Osteocyte (in vitro differentiated cells): ENCODE data around the gene PIK3R2. TPM values are rescaled to one million over a fixed set of nuclear protein-coding genes. Genes with fewer than 3 reads are reported as not detected.

Experiments used
- DNase-seq: peaks from one replicate; pipeline ENCODE4 v3.0.0; 2021; ENCODE audit warnings: mixed read lengths; ENCODE audit not compliant: unreplicated experiment; ENCODE audit errors: extremely low spot score
- H3K27ac Mint-ChIP-seq: one replicate; pipeline ENCODE4 v1.8.0; 2021; ENCODE audit warnings: mild to moderate bottlenecking, mixed read lengths; ENCODE audit not compliant: unreplicated experiment
- H3K27me3 Mint-ChIP-seq: one replicate; pipeline ENCODE4 v1.8.0; 2021; ENCODE audit warnings: mixed read lengths; ENCODE audit not compliant: unreplicated experiment
- H3K36me3 Mint-ChIP-seq: one replicate; pipeline ENCODE4 v1.8.0; 2021; ENCODE audit warnings: mixed read lengths; ENCODE audit not compliant: unreplicated experiment
- H3K4me1 Mint-ChIP-seq: one replicate; pipeline ENCODE4 v1.8.0; 2021; ENCODE audit warnings: mixed read lengths; ENCODE audit not compliant: unreplicated experiment
- H3K4me3 Mint-ChIP-seq: one replicate; pipeline ENCODE4 v1.8.0; 2021; ENCODE audit warnings: mild to moderate bottlenecking, moderate library complexity, mixed read lengths; ENCODE audit not compliant: unreplicated experiment
- H3K9me3 Mint-ChIP-seq: one replicate; pipeline ENCODE4 v1.8.0; 2021; ENCODE audit warnings: mixed read lengths; ENCODE audit not compliant: unreplicated experiment
- total RNA-seq: library from RNA; stranded (reverse); gene quantifications from 2 replicates; pipeline ENCODE4 v1.2.1, GENCODE V29; 2021
- TF ChIP-seq, protein P1 (sequence below): fragments of 200-600 bp; sonication (generic); IDR thresholded peaks from 2 replicates; pipeline ENCODE4 v1.5.0; 2021; ENCODE audit warnings: antibody characterized with exemption, mild to moderate bottlenecking, moderate library complexity

Gene PIK3R2
- total RNA-seq, 1 donor from 2014 or later: 68.1 TPM

DNA sequence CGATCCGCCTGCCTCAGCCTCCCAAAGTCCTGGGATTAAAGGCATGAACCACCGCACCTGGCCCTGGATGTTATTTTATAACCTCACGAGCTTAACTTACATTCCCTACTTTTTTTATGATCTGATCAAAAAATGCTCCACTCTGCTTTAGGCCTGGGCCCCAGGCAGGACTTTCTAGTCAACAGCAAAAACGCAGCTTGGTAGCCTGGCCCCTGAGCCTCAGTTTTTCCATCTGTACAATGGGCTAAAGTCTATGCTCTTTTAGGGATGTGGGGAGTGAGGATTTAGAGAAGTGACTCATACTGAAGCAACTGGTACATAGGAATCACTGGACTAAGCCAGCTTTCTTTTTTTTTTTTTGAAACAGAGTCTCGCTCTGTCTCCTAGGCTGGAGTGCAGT lies 11.9 kb upstream of the PIK3R2 start:
- no peaks in the 10 kb centered on the region for H3K27me3 Mint-ChIP-seq
- no peak overlapping the region for H3K4me3 Mint-ChIP-seq
- DNase-seq: no peak
- no peaks in the 10 kb centered on the region for H3K4me1 Mint-ChIP-seq
- peaks cover 16% of the 10 kb centered on the region for H3K36me3 Mint-ChIP-seq
- TF ChIP-seq, protein P1, sequence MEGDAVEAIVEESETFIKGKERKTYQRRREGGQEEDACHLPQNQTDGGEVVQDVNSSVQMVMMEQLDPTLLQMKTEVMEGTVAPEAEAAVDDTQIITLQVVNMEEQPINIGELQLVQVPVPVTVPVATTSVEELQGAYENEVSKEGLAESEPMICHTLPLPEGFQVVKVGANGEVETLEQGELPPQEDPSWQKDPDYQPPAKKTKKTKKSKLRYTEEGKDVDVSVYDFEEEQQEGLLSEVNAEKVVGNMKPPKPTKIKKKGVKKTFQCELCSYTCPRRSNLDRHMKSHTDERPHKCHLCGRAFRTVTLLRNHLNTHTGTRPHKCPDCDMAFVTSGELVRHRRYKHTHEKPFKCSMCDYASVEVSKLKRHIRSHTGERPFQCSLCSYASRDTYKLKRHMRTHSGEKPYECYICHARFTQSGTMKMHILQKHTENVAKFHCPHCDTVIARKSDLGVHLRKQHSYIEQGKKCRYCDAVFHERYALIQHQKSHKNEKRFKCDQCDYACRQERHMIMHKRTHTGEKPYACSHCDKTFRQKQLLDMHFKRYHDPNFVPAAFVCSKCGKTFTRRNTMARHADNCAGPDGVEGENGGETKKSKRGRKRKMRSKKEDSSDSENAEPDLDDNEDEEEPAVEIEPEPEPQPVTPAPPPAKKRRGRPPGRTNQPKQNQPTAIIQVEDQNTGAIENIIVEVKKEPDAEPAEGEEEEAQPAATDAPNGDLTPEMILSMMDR: no peak
- no peak overlapping the region for H3K27ac Mint-ChIP-seq
- no peaks in the 10 kb centered on the region for H3K9me3 Mint-ChIP-seq

DNA sequence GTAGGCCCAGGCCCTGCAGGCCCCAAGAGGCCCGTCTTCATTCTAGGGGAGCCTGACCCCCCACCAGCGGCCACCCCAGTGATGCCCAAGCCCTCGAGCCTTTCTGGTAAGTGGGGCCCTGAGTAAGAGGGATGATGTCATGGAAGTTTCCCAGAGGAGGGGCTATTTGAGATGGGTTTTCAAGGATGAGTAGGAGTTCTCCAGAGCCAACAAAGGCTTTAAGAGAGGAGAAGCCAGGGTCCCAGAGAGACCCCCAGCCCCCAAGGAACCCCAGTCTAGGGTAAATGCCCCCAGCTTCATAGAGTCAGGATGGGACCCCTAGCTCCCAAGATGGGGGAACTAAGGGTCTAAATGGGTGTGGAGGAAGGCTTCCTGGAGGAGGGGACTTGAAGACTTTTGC lies 9.1 kb upstream of the PIK3R2 start:
- no peaks in the 10 kb centered on the region for H3K9me3 Mint-ChIP-seq

DNA sequence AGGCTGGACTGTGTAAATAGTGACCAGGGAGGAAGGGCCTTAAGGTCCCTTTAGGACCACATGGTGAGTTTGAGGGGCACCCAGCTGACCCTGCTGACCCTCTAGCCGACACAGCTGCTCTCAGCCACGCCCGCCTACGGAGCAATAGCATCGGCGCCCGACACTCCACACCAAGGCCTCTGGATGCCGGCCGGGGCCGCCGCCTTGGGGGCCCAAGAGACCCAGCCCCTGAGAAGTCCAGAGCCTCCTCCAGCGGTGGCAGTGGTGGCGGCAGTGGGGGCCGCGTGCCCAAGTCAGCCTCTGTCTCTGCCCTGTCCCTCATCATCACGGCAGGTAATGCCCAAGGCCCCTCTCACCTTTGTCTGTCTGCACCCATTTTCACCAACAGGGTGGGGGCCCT lies 8.6 kb upstream of the PIK3R2 start:
- Mint-ChIP-seq H3K4me1 (no peaks in the 10 kb centered on the region), H3K4me3 (no peak overlapping the region), H3K27me3 (no peaks in the 10 kb centered on the region), H3K27ac (no peak overlapping the region), H3K36me3 (peaks cover 19% of the 10 kb centered on the region), H3K9me3 (no peaks in the 10 kb centered on the region)
- TF ChIP-seq, protein P1: no peak
- DNase-seq: no peak

More for the DNA sequence above, 9.1 kb upstream of the PIK3R2 start:
- Mint-ChIP-seq H3K4me3 (no peak overlapping the region), H3K4me1 (no peaks in the 10 kb centered on the region), H3K27ac (no peak overlapping the region), H3K27me3 (no peaks in the 10 kb centered on the region), H3K36me3 (peaks cover 19% of the 10 kb centered on the region)
- TF ChIP-seq, protein P1: no peak
- no peak for DNase-seq

DNA sequence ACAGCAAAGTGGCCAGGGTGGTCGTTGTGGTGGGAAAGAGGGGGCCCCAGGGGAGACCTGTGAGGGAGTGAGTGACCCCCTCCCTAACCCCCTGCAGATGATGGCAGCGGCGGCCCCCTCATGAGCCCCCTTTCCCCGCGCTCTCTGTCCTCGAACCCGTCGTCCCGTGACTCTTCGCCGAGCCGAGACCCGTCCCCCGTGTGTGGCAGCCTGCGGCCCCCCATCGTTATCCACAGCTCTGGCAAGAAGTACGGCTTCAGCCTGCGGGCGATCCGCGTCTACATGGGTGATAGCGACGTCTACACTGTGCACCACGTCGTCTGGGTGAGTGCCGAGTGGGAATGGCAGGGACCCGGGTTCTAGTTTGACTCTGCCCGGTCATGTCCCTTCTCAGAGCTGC lies 8.1 kb upstream of the PIK3R2 start:
- TF ChIP-seq, protein P1: no peak
- no peak overlapping the region for H3K4me3 Mint-ChIP-seq
- peaks cover 19% of the 10 kb centered on the region for H3K36me3 Mint-ChIP-seq
- H3K9me3 Mint-ChIP-seq: no peaks in the 10 kb centered on the region
- H3K27me3 Mint-ChIP-seq: no peaks in the 10 kb centered on the region
- DNase-seq: no peak
- no peaks in the 10 kb centered on the region for H3K4me1 Mint-ChIP-seq
- no peak overlapping the region for H3K27ac Mint-ChIP-seq

DNA sequence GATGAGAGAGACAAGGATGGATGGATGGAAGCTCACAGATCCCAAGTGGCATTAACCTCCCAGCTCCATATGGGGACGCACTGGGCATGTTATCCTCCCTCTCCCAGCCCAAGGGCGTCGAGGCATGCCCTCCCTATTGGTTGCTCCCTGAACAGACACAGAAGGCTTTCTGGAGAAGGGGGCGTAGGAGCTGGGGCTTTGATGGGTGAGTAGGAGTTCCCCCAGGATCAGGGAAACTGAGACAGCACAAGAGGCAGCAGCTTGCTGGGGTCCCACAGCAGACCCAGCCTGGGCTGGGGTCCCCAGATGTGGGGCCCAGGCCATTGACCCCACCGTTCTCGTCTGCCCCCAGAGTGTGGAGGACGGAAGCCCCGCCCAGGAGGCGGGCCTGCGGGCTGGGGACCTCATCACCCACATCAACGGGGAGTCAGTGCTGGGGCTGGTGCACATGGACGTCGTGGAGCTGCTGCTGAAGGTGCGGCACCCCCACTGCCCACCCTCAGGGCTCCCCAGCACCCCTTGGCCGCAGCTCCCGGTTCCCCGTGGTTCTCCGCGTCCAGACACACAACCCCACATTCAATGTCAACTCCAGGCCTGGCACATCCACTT lies 7.5 kb upstream of the PIK3R2 start:
- Mint-ChIP-seq H3K4me1 (no peaks in the 10 kb centered on the region), H3K27ac (no peak overlapping the region), H3K36me3 (peaks cover 17% of the 10 kb centered on the region), H3K4me3 (no peak overlapping the region), H3K27me3 (no peaks in the 10 kb centered on the region), H3K9me3 (no peaks in the 10 kb centered on the region)
- no peak for DNase-seq
- TF ChIP-seq, protein P1: no peak
